ENCODE results near the gene GTPBP1.

The GTPBP1 gene

DNA sequence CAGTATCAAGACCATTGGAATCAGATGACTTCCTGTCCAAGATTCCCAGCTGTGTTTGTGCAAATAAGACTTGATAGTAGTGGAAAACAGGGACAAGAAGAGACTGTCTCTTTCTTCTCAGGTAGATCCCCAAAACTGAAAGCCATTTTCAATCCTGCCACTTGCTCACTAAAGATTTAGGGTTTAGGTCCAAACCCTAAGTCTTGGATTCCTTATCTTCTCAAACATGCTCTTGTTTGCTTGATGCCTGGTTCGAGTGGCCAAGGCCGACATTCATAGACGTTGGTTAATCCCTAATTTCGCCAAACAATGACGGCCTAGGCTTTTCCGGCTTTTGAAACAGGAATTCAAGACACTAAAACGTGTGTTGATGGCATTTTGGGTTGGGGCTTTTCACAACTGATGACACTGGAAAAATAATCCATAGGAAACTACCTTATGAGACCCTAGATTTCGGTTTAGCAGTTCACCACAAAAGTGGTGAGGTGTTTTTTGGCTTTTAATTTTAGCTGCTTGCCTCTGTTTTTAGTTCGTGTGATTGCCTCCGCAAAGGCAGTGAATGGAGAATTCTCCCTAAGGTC lies 1.0 kb upstream of the GTPBP1 start:
- DNase-seq: no peak

DNA sequence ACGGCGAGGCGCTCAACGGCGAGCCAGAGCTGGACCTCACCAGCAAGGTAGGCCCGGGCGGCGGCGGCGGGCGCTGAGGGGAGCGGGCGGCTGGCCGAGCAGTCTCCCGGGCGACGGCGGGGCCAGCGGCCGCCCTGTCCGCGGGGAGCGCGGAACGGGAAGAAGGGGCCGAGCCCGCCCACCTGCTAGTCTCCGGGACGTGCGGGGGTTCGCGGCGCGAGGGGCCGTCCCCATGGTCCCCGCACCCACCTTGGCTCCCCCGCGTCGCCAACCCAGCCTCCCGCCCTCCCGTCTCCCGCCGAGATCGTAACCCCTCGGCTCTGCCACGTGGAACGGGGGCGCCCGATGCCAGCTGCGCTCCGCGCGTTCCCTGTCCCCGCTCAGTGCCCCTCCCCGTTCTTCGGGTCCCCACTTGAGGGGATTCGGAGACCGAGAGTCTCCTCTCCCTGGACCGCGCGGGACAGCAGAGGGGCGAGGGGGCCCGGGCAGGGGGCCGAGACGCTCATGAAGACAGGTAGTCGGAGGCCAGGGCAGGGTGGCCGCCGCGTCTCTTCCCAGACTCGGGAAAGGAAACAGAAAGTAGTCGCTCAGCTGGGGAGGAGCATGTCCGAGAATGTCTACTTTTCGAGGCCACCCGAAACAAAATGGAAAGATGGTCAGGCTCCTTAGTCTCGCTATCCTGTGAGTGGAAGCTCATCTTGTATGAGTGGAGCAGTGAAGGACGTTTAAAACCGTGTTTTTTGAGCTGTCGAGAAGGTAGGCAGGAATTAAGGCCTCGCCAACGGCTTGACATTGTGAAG lies 557 bp downstream of the GTPBP1 start:
- peak; percentile 19 to 37 for DNase-seq

- DNase-seq: no peak
These were observed 1.1 kb downstream of the GTPBP1 start for GRCh38 chr22:38706901-38707195.

DNA sequence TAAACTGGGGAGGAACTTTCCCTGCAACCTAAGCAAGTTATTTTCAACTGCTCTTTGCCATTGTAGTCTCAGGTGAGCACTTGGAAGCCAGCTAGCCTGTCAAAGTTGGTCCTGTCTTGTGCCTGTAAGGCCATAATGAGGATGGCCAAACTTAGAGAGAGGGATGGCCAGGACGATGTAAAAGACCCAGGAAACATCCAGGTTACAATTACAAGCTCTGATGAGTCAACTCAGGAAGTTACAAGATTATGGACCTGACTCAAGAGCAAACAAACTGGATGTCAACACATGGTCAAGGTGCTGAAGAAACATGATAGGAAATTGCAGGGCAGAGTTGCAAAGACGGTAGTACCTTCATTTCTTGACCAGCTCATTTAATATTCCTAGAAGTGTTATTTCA lies 1.6 kb downstream of the GTPBP1 start:
- no peak for DNase-seq

DNA sequence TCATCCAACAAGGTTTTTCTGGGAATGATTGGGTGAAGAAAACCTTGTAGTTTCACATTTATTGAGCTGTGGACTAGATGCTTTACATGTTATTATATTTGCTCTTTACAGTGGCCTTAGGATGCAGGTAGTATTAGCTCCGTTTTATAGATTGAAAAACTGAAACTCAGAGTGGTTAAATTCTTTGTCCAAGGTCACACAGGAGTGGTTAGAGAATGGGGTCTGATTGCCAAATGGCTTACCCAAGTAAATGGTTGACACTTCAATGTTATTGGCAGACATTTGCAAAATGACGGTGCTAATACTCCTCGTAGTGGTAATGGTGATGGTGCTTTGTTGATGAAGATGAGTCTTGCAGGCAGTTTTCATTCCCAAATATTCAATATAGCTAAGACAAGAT lies 2.2 kb downstream of the GTPBP1 start:
- no peak for DNase-seq

- no peak for DNase-seq
These were observed 3.6 kb downstream of the GTPBP1 start for GRCh38 chr22:38709306-38709705.

DNA sequence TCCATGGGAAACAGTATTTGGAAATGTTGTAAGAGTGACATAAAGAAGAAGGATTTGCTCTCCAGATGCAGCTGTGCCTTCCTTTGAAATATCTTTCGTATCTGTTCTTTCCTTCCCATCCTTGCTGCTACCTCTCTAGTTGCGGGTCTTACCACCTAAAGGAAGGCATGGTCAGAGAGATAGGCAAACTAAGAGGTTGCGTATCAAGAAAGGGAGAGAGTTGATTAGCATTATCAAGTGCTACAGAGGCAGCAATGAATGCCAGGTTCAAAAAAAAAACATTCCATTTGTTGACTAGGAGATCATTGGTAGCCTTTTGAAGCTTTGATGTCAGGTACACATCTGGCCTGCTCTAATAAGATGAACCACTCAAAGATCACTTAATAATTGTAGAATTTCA lies 4.6 kb downstream of the GTPBP1 start:
- no peak for DNase-seq

DNA sequence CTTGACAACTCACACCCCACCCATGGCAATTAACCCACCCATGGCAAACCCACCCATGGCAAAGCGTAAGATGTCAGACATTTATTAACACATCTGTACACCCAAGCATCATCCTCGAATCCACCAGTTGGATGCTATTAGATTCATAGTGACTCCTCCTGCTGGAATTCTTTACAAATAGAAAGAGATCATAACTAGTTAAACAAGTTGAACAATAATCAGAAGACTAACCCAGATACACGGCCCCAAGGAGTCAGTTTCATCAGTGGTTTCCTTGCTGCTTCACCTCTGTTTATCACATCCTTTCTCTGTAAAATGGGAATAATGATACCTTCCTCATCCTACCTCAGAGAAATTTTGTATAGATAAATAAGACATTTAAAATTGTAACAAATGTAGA lies 5.1 kb downstream of the GTPBP1 start:
- no peak for DNase-seq

GRCh38 chr22:38712486-38713207 lies 6.9 kb downstream of the GTPBP1 start:
- no peak for DNase-seq

- DNase-seq: no peak
These were observed 8.2 kb downstream of the GTPBP1 start for GRCh38 chr22:38713921-38714320.

GRCh38 chr22:38715176-38715764 lies 9.5 kb downstream of the GTPBP1 start:
- no peak for DNase-seq

DNA sequence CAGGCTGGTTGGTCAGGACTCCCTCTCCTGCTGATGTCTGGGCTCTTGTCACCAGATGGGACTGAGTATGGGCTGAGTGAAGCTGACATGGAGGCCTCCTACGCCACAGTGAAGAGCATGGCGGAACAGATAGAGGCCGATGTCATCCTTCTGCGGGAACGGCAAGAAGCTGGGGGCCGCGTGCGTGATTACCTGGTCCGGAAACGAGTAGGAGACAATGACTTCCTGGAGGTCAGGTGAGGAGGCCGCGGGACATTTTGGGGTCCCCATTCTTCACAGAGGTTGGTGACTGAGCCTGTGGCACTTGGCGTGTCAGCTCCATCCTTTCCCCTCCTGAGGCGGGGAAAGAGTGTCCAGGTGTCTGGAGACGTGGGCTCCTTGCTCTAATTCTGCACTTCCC lies 10.1 kb downstream of the GTPBP1 start:
- DNase-seq: no peak

DNA sequence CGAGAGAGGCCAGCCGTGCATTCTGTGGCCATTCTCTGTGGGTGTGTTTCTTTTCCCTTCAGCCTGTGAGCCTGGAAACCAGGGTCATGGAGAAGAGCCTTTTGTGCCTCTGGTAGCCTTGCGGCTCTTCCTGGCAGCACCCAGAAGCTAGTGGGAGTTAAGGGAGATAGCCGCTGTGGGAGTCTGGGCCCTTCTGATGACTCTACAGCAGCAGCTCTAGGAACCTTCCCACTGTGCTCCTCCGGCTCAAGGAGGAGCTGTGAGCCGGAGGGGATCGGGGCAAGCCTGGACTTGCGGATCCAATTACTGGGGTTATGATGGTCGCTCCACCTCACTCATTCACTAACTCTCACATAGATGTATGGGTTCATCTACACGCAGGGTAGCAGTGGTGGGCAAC lies 10.5 kb downstream of the GTPBP1 start:
- no peak for DNase-seq

DNA sequence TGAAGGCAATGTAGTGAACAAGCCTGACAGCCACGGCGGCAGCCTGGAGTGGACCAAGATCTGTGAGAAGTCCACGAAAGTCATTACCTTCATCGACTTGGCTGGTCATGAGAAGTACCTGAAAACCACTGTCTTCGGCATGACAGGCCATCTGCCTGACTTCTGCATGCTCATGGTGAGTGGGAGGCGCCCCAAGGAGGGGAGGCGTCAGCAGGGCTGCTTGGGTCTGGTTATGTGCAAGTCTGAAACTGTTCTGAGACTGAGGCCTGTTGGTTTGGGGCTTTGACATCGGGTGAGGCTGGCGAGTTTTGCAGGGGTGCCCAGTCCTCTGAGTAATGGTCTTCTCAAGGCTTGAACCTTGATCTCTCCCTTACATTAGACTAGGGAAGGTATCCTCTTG lies 11.1 kb downstream of the GTPBP1 start:
- DNase-seq: no peak

GRCh38 chr22:38717244-38717643 lies 11.5 kb downstream of the GTPBP1 start:
- no peak for DNase-seq

GRCh38 chr22:38718414-38718813 lies 12.7 kb downstream of the GTPBP1 start:
- DNase-seq: no peak

DNA sequence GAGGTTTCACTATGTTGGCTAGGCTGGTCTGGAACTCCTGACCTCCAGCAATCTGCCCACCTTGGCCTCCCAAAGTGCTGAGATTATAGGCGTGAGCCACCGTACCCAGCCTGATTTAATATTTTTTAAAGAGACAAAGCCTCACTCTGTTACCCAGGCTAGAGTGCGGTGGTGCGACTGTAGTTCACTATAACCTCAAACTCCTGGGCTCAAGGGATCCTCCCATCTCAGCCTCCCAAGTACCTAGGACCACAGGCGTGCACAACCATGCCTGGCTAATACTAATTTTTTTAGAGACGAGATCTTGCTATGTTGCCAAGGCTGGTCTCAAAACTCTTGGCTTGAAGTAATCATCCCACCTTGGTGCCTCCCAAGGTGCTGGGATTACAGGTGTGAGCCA lies 13.5 kb downstream of the GTPBP1 start:
- DNase-seq: no peak

GRCh38 chr22:38720350-38720749 lies 14.6 kb downstream of the GTPBP1 start:
- no peak for DNase-seq

DNA sequence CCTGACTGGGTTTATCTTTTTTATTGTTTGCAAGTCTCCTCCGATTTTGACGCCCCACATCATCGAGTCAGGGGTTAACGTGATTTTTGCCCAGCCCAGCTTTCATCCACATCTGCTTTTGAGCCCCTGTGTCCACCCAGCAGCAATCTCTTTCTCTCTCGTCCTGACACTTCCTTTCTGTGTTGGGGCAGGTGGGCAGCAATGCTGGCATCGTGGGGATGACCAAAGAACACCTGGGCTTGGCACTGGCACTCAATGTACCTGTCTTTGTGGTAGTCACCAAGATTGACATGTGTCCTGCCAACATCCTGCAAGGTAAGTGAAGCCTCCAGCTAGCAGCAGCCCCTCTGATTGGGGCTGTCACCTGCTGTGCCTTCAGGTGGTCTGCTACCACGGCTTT lies 15.8 kb downstream of the GTPBP1 start:
- DNase-seq: no peak

GRCh38 chr22:38724176-38724575 lies 18.4 kb downstream of the GTPBP1 start:
- DNase-seq: no peak

DNA sequence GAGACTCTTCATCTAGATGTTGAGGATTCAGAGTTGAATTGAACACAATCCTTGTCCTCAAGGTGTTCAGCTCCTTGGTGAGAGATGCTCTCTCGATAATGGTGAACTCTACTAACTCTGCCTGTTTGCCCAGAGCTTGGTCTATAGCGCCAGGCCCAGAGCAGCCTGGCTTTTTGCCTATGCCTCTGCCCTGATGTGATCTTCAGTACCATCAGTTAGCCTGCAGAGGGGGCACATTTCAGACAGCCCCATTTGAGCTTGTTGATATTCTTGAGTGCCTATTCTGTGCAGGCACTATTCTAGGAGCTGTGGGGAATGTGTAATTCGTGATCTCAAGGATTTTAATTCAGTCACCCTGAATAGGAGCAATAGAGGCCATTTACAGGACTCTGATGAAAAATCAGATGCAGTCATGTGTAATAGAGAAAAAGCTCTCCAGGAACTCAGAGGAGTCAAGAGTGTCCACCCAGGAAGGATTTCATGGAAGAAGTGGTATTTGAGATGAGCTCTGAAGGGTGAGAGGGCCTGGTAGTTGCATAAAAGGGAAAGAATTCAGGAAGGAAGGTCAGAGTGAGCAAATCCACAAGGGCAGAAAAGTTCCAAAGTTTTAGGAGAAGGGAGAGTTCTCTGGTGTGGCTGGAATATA lies 19.3 kb downstream of the GTPBP1 start:
- DNase-seq: peak; percentile 17 to 18

DNA sequence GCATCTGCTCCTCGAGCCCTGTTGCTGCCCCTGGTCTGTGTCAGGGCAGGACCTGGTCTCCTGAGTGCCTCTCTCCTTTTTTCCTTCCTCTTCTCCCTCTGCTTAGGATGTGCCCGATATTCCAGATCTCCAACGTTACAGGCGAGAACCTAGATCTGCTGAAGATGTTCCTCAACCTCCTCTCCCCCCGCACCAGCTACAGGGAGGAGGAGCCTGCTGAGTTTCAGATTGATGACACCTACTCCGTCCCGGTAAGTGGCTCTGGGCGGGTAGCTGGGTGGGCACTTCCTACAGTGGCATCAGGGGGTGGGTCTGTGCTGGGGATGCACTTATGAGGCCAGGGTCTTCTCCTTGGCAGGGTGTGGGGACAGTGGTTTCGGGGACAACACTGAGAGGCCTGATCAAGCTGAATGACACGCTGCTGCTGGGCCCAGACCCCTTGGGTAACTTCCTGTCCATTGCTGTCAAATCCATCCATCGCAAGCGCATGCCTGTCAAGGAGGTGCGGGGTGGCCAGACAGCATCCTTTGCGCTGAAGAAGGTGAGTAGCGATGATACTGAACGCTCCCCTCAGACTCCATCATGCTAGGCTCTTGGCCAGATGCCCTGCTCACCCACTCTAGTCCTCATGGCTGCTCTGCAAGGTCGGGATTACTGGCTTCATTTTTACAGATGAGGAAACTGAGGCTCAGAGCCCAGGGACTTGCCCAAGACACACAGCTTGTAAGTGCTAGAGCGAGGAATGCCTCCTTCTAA lies 20.3 kb downstream of the GTPBP1 start:
- no peak for DNase-seq

- DNase-seq: no peak
These were observed 21.4 kb downstream of the GTPBP1 start for GRCh38 chr22:38727123-38727522.

Measured in activated CD4-positive, alpha-beta T cell treated with anti-CD3 and anti-CD28 coated beads, Interleukin-2, amount 50 U/mL, for 4 hours (primary cell).